Activated CD4-positive, alpha-beta T cell treated with anti-CD3 and anti-CD28 coated beads, Interleukin-2, amount 50 U/mL, for 1 hour (primary cell): Measurements from ENCODE around the gene OXNAD1.

Experiments
- DNase-seq: peaks from one replicate; pipeline ENCODE4 v3.0.0-alpha.2; 2020

The OXNAD1 gene

DNA sequence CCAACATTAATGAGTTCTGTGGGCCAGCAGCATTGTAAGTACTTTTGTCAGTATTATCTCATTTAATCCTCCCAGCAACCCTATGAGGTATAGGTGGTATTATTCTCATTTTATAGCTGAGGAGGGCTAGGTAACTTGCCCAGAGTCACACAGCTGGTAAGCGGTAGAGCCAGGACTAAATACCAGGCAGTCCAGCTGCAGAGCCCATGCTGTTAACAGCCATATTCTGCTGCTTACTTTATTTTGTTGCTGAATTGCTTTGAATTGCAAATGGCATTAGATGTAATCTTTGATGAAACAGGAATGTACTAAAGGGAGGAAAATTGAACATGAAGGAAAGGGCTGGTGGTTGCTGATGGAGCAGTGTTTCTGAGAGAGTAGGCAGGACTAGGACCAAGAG, 19.6 kb downstream of the OXNAD1 start:
- no peak for DNase-seq

DNA sequence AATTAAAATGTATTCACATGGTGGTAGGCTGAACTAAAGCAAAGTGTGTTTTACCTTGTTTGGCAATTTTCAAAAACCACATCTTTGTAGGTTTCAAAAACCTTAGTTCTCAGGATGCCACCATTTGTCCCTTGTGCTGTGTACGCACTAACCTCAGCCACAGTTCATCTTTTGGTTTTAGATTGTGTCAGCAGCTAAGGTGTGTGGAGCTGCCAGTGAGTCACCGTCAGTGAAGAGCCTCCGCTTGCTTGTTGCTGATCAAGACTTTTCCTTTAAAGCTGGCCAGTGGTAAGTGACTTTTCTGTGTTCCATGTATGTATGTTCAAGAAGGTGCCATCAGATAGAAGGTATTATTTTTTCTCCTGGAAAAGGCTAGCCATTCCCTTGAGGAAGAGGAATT, 21.1 kb downstream of the OXNAD1 start:
- peak; percentile 67 for DNase-seq

- DNase-seq = no peak
Measured at GRCh38 chr3:16286751-16287543, 21.9 kb downstream of the OXNAD1 start.

GRCh38 chr3:16288664-16289063, 23.7 kb downstream of the OXNAD1 start:
- no peak for DNase-seq

DNA sequence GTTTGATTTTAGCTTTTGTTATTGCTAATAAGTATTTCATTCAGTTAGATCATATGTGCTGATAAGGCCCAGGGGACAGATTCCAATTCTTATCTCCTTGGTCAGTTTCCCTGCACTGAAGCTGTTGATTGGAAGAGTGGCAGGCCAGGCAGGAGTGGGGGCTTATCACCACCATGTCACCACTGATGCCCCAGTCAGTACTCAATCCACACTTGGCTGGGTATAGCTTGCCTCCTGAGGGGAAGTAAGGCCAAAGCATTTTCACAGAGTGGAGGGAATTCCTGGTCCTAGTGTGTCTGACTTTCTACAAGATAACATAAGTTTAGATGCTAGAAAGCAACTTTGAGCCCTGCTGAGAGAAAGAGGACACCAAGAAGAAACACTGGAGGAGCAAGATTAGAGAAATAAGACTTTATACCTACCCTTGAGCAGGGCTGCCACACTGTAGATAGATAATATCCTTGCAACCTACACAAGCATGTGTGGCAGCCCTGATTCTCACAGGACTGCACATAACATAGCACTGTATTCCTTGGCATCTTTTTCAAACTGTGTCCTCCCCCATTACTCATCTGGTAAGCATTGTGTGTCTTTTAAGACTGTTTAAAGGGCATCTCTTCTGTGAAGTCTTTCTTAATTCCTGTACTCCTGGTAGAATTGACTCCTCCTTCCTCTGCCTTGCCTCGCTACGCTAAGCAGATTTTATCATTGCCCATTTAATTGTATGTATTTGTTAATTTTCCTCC, 24.3 kb downstream of the OXNAD1 start:
- DNase-seq = no peak

- peak; percentile 58 for DNase-seq
Measured at GRCh38 chr3:16290007-16290826, 25.2 kb downstream of the OXNAD1 start.

DNA sequence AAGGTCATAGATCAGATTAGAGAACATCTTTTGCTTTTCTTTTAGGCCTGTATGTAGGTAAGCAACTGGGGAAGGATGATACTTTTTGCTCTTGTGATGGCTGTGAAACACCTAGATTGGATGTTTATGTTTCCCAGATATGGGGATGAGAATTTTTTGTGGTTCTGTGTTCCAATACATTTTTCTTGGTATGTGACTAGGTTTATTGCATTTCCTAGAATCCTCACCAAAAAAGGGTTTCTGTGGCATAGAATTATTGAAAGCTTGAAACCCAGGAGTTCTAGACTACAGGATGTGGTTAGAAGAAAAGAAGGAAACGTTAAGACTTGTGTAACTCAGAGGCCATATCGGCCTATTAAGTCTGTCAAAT, 25.8 kb downstream of the OXNAD1 start:
- DNase-seq = no peak

DNA sequence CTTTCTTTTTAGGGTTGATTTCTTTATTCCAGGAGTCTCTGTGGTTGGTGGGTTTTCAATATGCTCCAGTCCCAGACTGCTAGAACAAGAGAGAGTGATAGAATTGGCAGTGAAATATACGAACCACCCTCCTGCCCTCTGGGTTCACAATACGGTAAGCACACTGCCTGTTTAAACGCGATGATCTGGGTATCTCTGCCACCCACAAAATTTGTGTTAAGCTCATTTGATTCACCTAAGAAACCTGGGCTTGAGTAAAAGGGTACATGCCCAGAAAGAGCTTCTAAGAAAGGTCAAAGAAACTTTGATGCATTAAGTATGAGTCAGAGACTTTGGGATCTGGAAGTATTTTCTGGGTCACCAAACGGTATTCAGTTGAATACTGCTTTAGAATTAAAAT, 29.8 kb downstream of the OXNAD1 start:
- no peak for DNase-seq

- no peak for DNase-seq
Measured at GRCh38 chr3:16295298-16295890, 30.4 kb downstream of the OXNAD1 start.

DNA sequence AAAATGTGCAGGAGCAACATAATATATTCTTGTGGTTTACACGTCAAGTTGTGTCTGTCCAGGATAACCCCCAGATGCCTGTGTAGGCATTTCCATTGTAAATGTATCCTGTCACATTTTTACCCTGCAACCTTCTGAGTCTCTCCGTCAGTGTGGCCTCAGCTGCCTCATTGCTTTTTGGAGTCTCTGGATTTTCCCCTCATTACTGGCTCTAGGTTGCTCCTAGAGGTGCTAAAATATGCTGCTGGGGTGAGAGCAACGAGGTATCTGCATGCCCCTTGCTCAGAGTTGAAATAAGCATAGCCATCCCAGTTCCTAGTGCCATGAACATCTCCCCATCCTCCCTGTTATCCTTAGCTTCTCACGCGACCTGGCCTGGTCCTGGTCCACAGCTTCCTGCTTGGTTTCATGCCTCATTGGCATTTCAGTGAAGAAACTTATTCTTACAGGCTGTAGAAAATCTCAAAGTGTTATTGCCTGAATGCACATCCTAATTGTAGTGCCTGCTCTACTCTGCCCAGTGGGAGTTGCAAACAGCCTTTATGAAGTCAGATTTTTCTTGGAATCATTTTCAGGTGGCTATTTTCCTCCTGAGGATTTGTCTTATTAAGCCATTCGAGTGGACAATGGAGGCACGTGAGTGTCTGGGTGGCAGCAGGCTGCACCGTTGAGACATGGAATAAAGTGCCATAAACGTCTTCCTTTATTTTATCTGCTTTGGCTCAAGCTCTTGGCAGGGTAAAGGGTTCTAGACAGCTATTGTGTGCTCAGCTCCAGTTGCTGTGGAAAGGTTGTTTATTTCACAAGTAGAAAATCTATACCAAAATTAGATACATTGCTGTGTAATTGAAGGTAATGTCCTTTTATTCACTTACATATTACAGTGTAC, 33.2 kb downstream of the OXNAD1 start:
- DNase-seq = no peak

GRCh38 chr3:16298891-16299290, 33.9 kb downstream of the OXNAD1 start:
- DNase-seq = no peak

GRCh38 chr3:16299746-16300145, 34.7 kb downstream of the OXNAD1 start:
- no peak for DNase-seq

- DNase-seq = no peak
Measured at GRCh38 chr3:16300307-16300706, 35.3 kb downstream of the OXNAD1 start.

- peak; percentile 42 for DNase-seq
Measured at GRCh38 chr3:16300881-16301359, 35.9 kb downstream of the OXNAD1 start.

GRCh38 chr3:16301507-16301906, 36.5 kb downstream of the OXNAD1 start:
- no peak for DNase-seq

- no peak for DNase-seq
Measured at GRCh38 chr3:16302082-16302631, 37.1 kb downstream of the OXNAD1 start.

- no peak for DNase-seq
Measured at GRCh38 chr3:16303037-16303575, 38.1 kb downstream of the OXNAD1 start.

DNA sequence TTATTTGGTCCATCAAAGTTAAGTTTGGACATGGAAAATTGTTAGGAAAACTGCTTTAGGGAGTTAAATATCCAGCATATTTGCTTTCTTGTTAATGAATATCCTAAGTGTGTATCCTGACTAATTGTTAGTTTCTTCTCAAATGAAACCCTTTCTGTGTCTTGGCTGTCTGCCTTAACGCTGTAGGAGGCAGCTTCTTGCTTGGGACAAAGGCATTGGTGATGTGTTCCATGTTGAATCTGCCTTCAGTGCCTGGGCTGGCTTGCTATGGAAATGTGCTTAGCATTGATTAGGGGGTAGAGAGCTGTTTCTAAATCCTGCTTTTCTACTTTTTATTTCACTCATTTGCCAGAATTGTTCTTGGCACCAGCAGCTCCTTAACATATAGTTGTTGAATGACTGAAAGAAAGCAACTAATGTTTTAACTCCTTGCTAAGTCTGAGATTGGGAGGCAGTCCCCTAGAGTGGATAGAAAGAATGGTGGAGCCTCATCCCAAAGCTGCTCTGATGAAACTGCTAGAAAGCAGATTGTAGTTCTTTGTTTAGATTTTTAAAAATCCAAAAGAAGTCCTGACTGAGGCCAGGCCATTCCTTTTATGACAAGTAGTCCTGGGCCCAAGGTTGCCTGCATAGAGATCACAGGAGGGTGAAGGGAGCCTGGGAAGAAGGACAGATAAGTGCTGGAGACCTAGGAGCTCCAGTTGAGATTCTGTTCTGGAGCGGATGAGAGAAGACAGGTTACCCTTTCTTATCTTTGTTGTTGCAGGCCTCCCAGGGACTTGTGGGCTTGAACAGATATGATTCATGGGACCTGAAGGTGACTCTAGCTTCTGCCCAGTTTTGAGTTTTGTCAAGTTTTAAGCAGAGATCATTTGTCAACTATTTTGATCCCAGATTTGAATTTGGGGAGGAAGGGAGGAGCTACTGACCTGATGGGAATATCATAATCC, 39.3 kb downstream of the OXNAD1 start:
- no peak for DNase-seq

GRCh38 chr3:16305111-16305541, 40.1 kb downstream of the OXNAD1 start:
- DNase-seq = peak; percentile 43
